ENCODE measurements around the gene RAP1GDS1.

DNA sequence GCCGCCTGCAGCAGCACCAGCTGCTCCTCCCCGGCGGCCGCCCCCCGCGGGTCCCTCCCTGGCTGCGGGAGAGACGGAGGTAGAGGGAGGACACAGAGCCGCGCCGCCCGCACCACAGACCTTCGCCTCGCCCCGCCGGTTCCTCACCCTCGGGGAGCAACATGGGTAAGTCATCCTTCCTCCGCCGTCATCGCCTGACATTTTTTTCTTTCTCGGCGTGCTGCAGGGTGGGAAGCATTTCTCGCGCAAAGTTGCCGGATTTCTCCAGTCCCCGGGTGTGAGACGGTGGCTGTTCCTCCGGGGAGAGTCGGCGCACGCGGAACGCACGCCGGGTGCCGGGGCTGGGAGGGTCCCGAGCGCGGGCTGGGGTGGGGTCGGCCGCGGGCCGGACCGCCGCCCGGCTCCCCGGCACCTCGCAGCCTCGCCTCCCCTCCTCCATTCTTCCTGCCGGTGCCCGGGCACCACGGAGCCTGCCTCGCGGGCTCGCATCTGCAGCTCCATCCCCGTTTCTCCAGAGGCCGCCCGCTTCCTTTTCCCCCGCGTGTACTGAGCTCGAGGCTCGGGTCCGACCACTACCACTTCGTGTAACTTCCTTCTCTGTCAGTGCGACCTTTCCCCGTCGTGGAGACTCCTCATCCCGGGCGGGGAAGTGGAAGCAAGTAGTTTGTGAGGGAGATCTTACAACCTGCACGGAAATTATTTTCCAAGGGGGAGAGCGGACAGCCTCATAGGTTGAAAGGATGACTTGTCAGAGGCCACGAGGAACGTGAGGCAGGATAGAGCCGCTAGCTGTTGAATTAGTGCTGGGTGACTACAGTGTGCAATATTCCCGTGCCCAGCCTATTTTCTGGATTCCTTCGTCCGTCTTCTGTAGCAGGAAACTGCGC lies 464 bp downstream of the RAP1GDS1 start:
- TF ChIP-seq, protein P1, sequence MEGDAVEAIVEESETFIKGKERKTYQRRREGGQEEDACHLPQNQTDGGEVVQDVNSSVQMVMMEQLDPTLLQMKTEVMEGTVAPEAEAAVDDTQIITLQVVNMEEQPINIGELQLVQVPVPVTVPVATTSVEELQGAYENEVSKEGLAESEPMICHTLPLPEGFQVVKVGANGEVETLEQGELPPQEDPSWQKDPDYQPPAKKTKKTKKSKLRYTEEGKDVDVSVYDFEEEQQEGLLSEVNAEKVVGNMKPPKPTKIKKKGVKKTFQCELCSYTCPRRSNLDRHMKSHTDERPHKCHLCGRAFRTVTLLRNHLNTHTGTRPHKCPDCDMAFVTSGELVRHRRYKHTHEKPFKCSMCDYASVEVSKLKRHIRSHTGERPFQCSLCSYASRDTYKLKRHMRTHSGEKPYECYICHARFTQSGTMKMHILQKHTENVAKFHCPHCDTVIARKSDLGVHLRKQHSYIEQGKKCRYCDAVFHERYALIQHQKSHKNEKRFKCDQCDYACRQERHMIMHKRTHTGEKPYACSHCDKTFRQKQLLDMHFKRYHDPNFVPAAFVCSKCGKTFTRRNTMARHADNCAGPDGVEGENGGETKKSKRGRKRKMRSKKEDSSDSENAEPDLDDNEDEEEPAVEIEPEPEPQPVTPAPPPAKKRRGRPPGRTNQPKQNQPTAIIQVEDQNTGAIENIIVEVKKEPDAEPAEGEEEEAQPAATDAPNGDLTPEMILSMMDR (conservative IDR thresholded peaks at IDR 0.05), result no peak
- TF ChIP-seq ZFX (IDR thresholded peaks at IDR 0.05), result no peak
